GM18951 (cell line): ENCODE measurements around the gene CCDC88C.

Experiments
- POLR2A ChIP-seq: IDR thresholded peaks from 4 replicates; pipeline ENCODE4 v1.6.1; 2011; ENCODE audit warnings: mild to moderate bottlenecking; ENCODE audit not compliant: insufficient read length, insufficient read depth; ENCODE audit errors: extremely low read depth
- in situ Hi-C: fragments of 300-500 bp; cut with MboI; formaldehyde crosslinking; loops from one replicate; pipeline ENCODE4 v1.12.0; 2022; ENCODE audit warnings: low sequenced_read_pairs, mixed read lengths, inconsistent platforms; ENCODE audit not compliant: unreplicated experiment

Gene CCDC88C

DNA sequence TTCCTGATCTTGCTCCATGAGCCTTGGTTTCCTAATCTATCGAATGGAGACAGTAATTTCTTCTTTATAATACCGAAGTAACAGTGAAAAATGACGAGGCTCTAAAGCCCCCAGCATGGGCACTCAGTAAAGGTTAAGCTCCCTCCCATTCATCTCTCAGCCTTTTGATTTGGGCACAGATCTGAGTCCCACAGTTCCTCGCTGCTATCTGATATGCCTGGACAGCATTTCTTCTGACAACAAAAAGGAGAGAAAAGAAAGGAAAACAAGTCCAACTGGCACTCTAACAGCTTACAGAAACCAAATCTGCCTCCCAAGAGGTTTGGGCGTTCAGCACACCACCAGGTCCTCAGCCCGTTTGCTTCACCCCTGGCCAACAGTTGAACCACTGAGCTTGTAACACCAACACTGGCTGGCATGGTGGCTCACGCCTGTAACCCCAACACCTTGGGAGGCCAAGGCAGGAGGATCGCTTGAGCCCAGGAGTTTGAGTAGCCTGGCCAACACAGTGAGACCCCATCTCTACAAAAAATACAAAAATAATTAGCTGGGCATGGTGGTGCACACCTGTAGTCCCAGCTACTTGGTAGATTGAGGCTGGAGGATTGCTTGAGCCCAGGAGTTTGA lies 19.5 kb downstream of the CCDC88C start:
- no peak for TF ChIP-seq POLR2A
- in situ Hi-C loops: no loop called here

DNA sequence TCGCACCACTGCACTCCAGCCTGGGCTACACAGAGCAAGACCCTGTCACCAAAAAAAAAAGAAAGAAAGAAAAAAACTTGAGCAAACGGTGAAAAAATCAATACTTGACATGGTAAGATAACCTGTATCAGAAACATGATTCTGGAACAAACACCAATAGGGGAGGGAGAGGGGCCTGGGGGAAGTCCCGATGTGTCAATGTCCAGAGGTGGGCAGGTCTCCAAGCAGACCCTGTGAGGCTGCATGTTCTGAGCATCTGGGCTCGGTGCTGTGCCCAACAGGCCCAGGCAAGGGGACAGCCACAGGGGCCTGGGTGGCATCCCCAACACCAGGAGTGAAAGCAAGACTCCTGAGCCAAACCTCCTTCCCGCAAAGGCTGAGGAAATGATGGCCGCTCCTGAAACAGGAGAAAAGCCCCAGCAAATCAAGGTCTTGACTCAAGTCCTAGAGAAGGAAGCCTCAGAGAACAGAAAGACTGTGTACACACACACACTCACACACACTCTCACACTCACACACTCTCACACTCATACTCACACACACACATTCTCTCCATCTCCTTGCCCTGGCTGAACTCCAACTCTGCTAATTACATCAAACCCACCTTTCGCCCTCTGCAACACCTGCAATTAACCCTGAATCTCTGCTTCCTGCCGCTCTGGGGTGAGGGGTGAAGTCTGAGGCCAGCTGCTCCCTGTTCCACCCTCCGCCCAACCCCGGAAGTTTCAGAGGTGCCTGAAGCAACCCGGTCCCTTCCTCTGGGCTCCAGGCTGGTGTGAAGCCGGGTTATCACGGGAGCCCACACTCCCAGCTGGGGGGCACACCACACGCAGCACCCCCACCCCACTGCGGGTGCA lies 20.4 kb downstream of the CCDC88C start:
- in situ Hi-C loops: no loop called here
- no peak for TF ChIP-seq POLR2A

DNA sequence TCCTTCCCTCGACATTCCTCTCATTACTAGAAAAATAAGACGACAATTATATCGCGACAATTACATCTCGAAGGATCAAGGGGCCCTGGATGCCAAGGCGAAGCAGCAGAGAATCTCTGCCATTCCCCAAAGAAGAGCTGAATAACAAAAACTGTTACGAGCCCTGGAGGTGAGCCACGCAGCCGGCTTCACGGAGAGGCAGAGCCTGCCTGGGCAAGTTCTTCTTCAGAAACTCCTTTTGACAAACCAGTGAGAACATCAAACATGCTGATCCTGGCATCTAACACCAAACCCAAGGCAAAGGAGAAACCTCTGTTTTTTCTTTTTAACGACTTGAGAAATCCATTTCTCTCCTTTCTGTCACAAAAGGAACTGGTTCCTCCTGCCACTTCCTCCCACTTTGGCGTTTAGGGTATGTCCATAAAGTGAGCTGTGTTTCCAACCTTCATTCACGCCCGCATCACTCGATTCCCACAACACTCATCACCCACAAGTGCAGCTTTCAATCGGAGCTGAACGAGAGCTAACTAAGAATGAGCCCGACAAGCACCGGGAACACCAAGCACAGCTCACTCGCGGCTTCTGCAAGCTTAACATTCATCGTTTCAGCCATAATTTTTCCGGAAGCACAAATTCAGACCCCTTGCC lies 21.5 kb downstream of the CCDC88C start:
- TF ChIP-seq POLR2A: no peak
- in situ Hi-C loops: no loop called here

DNA sequence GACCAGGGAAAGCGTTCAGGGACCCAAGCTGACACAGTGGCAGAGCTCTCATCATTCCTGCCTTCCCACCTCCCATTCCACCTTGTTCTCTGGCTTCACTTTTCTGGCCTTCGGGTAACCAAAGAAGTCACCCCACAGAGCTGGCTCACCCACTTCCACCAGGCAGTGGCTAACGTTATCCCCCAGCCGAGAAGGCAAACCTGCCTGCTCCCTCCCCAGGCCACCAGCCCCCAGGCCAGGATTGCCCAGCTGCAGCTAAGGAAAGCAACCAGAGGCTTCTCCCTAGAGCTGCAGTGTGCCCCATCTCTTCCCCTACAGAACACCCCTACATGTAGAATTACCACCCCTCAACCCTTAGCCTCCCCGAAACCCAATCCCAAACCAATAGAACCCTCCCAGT lies 22.2 kb downstream of the CCDC88C start:
- in situ Hi-C loops: no loop called here
- TF ChIP-seq POLR2A: no peak

DNA sequence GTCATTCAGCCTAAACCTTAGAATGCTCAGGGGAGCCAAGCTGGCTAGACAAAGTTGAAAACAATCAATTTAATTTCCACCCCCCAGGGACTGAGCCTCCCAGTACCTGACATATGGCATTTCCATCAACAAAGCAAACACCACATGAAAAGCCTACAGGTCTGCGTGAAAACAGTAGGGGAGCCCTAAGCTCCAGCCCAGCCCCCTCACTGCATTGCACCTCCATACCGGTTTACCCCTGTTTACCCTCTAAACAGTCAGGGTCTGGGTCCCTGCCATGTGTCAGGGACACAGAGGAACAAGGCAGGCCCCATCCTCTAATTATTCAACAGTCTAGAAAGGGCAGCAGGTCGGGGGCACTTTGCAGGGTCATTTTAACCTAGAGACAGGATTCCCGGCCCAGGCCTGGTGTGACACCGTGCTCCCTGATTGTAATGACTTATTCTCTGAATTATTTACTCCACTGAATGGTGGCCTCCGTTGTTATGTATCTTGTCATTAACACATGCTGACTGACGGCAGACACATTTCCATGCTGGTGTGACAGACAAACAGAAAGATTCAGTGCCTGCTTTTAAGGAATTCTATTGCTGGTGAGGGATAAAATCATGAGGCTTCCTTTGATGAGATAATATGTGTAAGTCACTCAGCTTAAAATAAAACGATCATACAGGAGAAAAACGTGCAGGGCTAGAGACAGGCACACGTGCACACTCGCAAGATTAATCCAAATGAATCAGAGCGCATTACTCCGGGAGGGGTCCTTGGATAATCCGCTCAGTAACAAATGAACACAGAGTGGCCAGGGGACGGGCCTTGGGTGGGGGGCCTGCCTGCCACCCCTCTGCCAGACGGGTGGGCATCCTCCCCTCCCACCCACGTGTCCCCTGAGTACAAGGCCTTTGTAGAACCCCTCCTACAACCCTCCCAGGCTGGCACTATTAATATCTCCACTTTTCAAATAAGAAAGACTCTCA lies 23.2 kb downstream of the CCDC88C start:
- in situ Hi-C loops: no loop called here
- TF ChIP-seq POLR2A: no peak

DNA sequence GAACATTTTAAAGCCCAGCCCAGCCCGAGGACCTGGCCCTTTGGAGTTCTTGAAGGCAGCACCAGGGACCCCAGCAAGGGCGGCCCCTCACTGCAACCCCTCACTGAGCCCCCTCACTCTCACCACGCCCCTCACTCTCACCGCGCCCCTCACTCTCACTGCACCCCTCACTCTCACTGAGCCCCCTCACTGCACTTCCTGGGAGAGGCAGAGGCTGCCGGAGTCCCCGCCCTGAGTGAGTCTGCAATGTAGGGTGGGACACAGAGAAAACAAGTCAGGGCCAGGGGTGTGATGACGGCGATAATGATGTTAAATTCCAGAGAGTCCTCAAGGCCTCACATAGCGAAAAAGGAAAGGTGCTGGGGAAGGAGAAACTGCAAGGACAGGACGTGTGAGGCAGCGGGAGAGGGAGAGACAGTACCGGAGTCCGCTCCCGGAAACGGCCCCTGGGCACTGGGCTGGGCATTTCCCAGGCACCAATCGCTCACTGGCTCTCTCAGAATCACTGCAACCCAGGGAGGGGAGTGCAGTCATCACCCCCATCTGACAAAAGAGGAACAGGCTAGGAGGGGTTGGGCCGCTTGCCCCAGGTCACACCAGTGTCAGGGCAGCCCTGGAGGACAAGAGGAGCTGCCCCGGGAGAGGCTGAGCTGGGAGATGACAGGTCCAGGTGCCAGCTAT lies 24.9 kb downstream of the CCDC88C start:
- in situ Hi-C loops: no loop called here
- TF ChIP-seq POLR2A: no peak

DNA sequence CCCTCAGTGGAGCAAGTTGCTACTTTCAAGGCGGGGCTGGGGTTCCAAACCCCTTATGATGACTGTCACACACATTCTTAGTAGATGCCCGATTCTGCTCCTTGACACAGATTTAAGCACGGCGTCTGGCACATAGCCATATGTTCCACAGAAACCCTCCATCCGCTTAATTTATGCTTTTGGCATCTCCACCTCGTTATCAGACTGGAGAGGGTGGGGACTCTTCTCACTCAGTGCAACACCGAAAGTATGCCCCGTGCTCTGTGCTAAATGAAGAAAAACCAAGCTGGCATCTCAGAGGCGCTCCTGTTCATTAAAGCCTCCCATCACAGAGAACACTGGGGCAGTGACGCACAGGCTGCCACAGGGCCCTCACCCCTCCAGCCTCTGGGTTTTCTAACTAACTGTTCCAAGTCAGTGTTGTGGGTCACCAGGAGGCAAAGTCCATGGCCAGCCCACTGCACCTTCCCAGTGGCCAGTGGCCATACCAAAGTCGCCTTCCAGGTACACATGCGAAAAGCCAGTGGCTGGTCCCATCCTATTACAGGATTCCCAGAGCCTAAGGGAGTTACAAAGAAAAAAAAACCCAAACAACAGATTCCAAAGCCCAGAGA lies 27.3 kb downstream of the CCDC88C start:
- TF ChIP-seq POLR2A: no peak
- in situ Hi-C loops: no loop called here

DNA sequence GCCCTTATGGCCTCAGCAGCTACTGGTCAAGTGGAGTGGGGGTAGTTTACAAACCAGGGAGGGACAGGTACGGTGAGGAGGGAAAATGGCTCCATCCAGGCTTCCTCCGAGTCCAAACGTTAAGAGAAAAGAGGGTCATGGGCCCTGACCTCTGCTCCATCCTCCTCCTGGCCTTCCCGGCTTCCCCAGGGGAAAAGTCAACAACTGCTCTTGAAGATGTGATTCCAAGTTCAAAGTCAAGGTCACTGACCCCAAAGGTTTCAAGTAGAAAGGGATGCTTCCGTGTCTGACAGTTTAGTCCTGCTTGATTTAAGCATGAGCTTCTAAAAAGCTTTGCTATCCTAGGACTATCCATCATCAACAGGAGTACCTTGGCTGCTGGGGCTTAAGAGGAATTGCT lies 28.5 kb downstream of the CCDC88C start:
- in situ Hi-C loops: no loop called here
- TF ChIP-seq POLR2A: no peak

DNA sequence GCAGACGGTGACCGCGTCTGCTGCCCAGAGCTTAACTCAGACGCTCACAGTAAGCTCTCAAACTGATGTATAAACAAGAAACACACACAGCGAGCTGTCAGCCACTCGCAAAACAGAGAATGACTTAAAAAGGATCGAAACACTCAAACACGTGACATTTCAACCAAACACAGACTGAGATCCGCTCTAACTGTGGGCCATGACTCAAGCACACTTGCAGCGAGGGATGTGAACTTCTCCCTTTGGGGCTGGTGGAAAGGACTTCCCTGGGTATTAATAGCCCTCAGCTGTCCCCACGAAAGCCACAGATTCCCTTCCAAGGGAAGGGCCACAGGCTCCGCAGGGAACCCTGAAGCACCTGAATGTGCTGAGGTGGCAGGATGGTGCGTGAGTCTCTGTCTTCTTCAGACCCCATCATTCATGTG lies 29.1 kb downstream of the CCDC88C start:
- in situ Hi-C loops: no loop called here
- no peak for TF ChIP-seq POLR2A

DNA sequence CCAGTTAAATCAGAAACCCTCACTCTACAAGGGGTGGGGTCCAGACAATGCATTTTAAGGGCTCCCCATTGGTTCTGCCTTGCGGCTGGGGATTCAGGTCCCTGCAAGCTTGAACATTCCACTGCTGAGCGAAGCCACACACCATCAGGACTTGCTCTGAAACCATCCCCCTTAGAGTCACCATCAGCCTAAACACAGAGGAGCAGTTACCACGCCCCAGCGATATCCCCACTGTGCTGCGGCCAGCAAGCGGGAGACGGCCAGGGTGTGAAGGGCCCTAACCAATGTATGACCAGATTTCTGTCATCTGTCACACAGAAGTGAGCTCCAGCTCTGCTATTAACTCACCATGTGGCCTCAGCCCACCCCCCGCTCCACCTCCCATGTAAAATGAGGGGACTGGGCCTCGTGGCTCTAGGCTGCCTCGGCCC lies 29.7 kb downstream of the CCDC88C start:
- no peak for TF ChIP-seq POLR2A
- in situ Hi-C loops: no loop called here

DNA sequence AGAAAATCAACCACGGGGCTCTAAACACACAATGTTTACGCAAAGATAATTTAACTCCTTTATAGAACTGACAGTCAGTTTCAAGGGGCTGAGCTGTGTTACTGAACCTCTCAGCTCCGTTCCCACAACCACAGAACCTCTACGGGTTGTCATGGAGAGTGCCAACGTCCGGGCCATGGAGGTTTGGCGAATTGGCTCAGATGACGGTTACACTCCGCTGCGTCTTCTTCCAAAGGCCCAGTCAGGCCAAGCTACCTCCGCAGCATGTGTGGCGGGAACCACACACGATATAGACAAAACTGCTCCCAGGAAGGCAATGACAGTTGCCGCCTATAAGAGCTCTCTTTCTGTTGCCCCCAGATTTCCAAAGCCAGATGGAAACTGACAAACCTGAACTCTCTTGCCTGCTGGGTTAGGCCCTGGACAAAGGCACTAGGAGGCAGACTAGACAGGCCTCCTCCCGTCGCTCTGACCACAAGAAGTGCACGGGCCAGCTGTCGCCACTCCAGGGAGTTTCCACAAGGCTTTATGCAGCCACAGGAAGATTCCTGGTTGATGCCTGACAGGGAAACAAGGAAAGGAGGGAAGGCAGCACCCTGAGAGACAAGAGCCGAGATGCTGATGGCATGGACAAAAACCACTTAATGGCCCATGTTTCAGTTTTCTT lies 30.3 kb downstream of the CCDC88C start:
- in situ Hi-C loops: no loop called here
- no peak for TF ChIP-seq POLR2A

DNA sequence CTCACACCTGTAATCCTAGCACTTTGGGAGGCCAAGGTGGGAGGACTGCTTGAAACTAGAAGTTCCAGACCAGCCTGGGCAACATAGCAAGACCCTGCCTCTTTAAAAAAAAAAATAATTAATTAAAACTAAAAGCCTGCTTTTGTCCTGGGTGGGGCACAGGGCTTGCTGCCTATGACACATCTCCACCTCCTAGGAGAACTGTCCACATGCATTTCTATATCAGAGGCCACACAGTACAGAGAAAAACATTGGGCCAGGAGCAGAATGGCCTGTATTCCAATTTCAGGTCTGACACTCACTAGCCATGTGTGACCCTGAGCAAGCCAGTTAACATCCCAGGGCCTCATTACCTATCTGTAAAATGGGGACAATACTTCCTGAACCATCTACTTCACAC lies 31.9 kb downstream of the CCDC88C start:
- TF ChIP-seq POLR2A: no peak
- in situ Hi-C loops: no loop called here

DNA sequence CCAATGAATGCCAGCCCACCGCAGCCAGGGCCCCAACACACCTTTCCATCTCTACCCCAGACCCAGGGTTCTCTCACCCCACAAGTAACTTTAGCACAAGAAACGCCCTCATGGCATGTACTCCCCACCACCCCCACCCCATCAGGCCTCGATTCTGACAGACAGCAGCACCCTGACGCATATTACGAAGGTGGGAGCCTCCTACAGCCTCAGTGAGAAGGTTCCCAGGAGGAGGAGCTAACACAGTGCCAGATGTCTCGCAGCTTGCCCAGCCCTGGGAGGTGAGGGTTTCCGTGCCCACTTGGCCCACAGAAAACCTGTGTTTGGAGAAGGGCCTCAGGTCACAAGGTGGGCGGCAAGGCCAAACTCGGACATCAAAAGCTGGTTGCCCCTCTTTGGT lies 32.4 kb downstream of the CCDC88C start:
- in situ Hi-C loops: no loop called here
- no peak for TF ChIP-seq POLR2A
